GM12878 (cell line): ENCODE measurements around the gene DNAJC5. TPM values are rescaled to one million over a fixed set of nuclear protein-coding genes. Genes with fewer than 3 reads are reported as not detected.
A peak's percentile ranks its signal among the peaks of the same experiment; 100 is the strongest.

Experiments used
- ASH2L ChIP-seq: fragments of 300-600, 200-600 bp; sonication (generic); IDR thresholded peaks from 2 replicates; pipeline ENCODE4 v1.6.1; 2017; ENCODE audit warnings: low read depth, mild to moderate bottlenecking, borderline replicate concordance
- CBFB ChIP-seq: IDR thresholded peaks from 2 replicates; pipeline ENCODE4 v1.6.1; 2016; ENCODE audit warnings: antibody characterized with exemption, low read depth
- CHD2 ChIP-seq: IDR thresholded peaks from 2 replicates; pipeline ENCODE4 v1.6.1; 2011; ENCODE audit warnings: low read depth, low read length, improper control_type of control experiment, borderline replicate concordance
- EP300 ChIP-seq, 2 experiments: fragments of 150-350 bp in 1 of 2; IDR thresholded peaks; 2 replicates each; pipeline ENCODE4 v1.6.1; 2011 to 2012; ENCODE audit warnings: low read depth in 2 of 2, low read length in 2 of 2, borderline replicate concordance in 1 of 2, improper control_type of control experiment in 1 of 2, inconsistent platforms in 1 of 2; ENCODE audit not compliant: control insufficient read depth in 1 of 2
- JUND ChIP-seq: IDR thresholded peaks from 2 replicates; pipeline ENCODE4 v1.6.1; 2012; ENCODE audit warnings: low read depth, mild to moderate bottlenecking, low read length, improper control_type of control experiment, moderate library complexity
- POLR2AphosphoS2 ChIP-seq: IDR thresholded peaks from 2 replicates; pipeline ENCODE4 v1.6.1; 2011; ENCODE audit warnings: low read depth, mild to moderate bottlenecking, low read length, improper control_type of control experiment, moderate library complexity
- POLR2AphosphoS5 ChIP-seq: IDR thresholded peaks from 2 replicates; pipeline ENCODE4 v1.6.1; 2011; ENCODE audit warnings: mild to moderate bottlenecking, low read length, inconsistent platforms
- TCF12 ChIP-seq: IDR thresholded peaks from 2 replicates; pipeline ENCODE4 v1.6.1; 2011; ENCODE audit warnings: low read depth, mild to moderate bottlenecking, low read length
- ZZZ3 ChIP-seq: IDR thresholded peaks from 2 replicates; pipeline ENCODE4 v1.6.1; 2011; ENCODE audit warnings: low read depth; ENCODE audit not compliant: control insufficient read depth, insufficient read length
- polyA plus RNA-seq, 11 experiments: library from polyadenylated mRNA; depleted of rRNA in 4 of 11; unstranded in 6 of 11; stranded (reverse) in 5 of 11; fragments of >200 nt; fragmentation: Nextera tagmentation in 4 of 11; fragmentation: Illumina TruSeq in 1 of 11; extraction: Ambion mirVana in 4 of 11; extraction: Trizol in 1 of 11; gene quantifications; 1 replicate in 1 of 11; 2 replicates in 10 of 11; pipeline versions ENCODE4 v1.2.1 to v1.2.3, GENCODE V29; 2011 to 2016; ENCODE audit warnings: inconsistent platforms in 2 of 11, missing spikeins in 2 of 11, low read depth in 1 of 11
- total RNA-seq, 4 experiments: library from RNA; depleted of rRNA in 3 of 4; stranded (reverse); fragments of >200 nt in 3 of 4; fragmentation: Illumina TruSeq in 1 of 4; extraction: Trizol in 1 of 4; gene quantifications; 2 replicates each; pipeline versions ENCODE4 v1.2.1 to v1.2.3, GENCODE V29; 2013 to 2021
- TF ChIP-seq, protein P1 (sequence below): fragments of 450-650 bp; IDR thresholded peaks from 2 replicates; pipeline ENCODE4 v1.6.1; 2017; ENCODE audit warnings: mild to moderate bottlenecking, low read depth, inconsistent platforms; ENCODE audit not compliant: poor library complexity, severe bottlenecking
- TF ChIP-seq, protein P2 (sequence below): fragments of 450-650 bp; IDR thresholded peaks from 2 replicates; pipeline ENCODE4 v1.6.1; 2017; ENCODE audit warnings: mild to moderate bottlenecking, moderate library complexity

DNAJC5 gene
- total and polyA plus RNA-seq, 10 of the 15 experiments (the other 5 are each of a cell fraction or from before 2014, with no cell fraction given): 0.69 to 36.8 (median 17.0) TPM

- TF ChIP-seq CBFB: peak; percentile 38; the same call in 1 of the 2 replicates
- no peak for TF ChIP-seq ZZZ3
- no peak for TF ChIP-seq POLR2AphosphoS5
- peak; percentile 63 for TF ChIP-seq TCF12
- TF ChIP-seq POLR2AphosphoS2: no peak
- peak; percentile 41 for TF ChIP-seq CHD2
- TF ChIP-seq, protein P1, sequence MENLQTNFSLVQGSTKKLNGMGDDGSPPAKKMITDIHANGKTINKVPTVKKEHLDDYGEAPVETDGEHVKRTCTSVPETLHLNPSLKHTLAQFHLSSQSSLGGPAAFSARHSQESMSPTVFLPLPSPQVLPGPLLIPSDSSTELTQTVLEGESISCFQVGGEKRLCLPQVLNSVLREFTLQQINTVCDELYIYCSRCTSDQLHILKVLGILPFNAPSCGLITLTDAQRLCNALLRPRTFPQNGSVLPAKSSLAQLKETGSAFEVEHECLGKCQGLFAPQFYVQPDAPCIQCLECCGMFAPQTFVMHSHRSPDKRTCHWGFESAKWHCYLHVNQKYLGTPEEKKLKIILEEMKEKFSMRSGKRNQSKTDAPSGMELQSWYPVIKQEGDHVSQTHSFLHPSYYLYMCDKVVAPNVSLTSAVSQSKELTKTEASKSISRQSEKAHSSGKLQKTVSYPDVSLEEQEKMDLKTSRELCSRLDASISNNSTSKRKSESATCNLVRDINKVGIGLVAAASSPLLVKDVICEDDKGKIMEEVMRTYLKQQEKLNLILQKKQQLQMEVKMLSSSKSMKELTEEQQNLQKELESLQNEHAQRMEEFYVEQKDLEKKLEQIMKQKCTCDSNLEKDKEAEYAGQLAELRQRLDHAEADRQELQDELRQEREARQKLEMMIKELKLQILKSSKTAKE: no peak
- TF ChIP-seq JUND: no peak
- TF ChIP-seq, protein P2, sequence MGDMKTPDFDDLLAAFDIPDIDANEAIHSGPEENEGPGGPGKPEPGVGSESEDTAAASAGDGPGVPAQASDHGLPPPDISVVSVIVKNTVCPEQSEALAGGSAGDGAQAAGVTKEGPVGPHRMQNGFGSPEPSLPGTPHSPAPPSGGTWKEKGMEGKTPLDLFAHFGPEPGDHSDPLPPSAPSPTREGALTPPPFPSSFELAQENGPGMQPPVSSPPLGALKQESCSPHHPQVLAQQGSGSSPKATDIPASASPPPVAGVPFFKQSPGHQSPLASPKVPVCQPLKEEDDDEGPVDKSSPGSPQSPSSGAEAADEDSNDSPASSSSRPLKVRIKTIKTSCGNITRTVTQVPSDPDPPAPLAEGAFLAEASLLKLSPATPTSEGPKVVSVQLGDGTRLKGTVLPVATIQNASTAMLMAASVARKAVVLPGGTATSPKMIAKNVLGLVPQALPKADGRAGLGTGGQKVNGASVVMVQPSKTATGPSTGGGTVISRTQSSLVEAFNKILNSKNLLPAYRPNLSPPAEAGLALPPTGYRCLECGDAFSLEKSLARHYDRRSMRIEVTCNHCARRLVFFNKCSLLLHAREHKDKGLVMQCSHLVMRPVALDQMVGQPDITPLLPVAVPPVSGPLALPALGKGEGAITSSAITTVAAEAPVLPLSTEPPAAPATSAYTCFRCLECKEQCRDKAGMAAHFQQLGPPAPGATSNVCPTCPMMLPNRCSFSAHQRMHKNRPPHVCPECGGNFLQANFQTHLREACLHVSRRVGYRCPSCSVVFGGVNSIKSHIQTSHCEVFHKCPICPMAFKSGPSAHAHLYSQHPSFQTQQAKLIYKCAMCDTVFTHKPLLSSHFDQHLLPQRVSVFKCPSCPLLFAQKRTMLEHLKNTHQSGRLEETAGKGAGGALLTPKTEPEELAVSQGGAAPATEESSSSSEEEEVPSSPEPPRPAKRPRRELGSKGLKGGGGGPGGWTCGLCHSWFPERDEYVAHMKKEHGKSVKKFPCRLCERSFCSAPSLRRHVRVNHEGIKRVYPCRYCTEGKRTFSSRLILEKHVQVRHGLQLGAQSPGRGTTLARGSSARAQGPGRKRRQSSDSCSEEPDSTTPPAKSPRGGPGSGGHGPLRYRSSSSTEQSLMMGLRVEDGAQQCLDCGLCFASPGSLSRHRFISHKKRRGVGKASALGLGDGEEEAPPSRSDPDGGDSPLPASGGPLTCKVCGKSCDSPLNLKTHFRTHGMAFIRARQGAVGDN: 0 out of 2 replicates have a peak, but pooled peaks have one; percentile 23
- no peak for TF ChIP-seq EP300 (IDR thresholded peaks at IDR 0.05; ENCODE audit: borderline replicate concordance in 1 of 2, control insufficient read depth in 1 of 2, low read depth in 2 of 2, low read length in 2 of 2)
- TF ChIP-seq ASH2L: no peak
- TF ChIP-seq, all 136 proteins: peak for 23
Measured at GRCh38 chr20:63854069-63854765, 40.7 kb upstream of the DNAJC5 start (continued).
